Fibroblast of mammary gland (primary cell): Measurements from ENCODE around the gene OR2F1.
"Not testable (repeated sequence)": the region's sequence is repeated elsewhere in the genome, so short reads cannot be mapped to it uniquely, and the experiment has no call there.

ENCODE experiments used
- DNase-seq: peaks from one replicate; pipeline ENCODE4 v3.0.0-alpha.2; 2010; ENCODE audit warnings: low read depth
- H3K4me3 ChIP-seq: 2 replicates; pipeline ENCODE4 v1.5.1; 2011; ENCODE audit warnings: low read depth, mild to moderate bottlenecking, low read length, moderate library complexity; ENCODE audit not compliant: control insufficient read depth
- TF ChIP-seq, protein P1 (sequence below): conservative IDR thresholded peaks from 2 replicates; pipeline ENCODE4 v1.5.1; 2011; ENCODE audit warnings: low read depth, low read length, inconsistent platforms; ENCODE audit not compliant: control insufficient read depth, insufficient read depth

The OR2F1 gene

GRCh38 chr7:144000020-144000419 is 45.4 kb downstream of the OR2F1 start, which contains the start of gene OR6B1:
TSS of gene OR6B1 (plus strand) at chr7:144000320. CDS start at chr7:144003997, 3,677 bp downstream.
- TF ChIP-seq, protein P1, sequence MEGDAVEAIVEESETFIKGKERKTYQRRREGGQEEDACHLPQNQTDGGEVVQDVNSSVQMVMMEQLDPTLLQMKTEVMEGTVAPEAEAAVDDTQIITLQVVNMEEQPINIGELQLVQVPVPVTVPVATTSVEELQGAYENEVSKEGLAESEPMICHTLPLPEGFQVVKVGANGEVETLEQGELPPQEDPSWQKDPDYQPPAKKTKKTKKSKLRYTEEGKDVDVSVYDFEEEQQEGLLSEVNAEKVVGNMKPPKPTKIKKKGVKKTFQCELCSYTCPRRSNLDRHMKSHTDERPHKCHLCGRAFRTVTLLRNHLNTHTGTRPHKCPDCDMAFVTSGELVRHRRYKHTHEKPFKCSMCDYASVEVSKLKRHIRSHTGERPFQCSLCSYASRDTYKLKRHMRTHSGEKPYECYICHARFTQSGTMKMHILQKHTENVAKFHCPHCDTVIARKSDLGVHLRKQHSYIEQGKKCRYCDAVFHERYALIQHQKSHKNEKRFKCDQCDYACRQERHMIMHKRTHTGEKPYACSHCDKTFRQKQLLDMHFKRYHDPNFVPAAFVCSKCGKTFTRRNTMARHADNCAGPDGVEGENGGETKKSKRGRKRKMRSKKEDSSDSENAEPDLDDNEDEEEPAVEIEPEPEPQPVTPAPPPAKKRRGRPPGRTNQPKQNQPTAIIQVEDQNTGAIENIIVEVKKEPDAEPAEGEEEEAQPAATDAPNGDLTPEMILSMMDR: no peak
- no peak within 1 kb of the TSS for H3K4me3 ChIP-seq
- DNase-seq: no peak

- H3K4me3 ChIP-seq: no peak overlapping the region
- TF ChIP-seq, protein P1: no peak
- DNase-seq: no peak
Observed at GRCh38 chr7:144001543-144001942, 46.9 kb downstream of the OR2F1 start.

GRCh38 chr7:144004703-144005102 is 50.1 kb downstream of the OR2F1 start:
- TF ChIP-seq, protein P1: no peak
- H3K4me3 ChIP-seq: no peak overlapping the region
- no peak for DNase-seq

DNA sequence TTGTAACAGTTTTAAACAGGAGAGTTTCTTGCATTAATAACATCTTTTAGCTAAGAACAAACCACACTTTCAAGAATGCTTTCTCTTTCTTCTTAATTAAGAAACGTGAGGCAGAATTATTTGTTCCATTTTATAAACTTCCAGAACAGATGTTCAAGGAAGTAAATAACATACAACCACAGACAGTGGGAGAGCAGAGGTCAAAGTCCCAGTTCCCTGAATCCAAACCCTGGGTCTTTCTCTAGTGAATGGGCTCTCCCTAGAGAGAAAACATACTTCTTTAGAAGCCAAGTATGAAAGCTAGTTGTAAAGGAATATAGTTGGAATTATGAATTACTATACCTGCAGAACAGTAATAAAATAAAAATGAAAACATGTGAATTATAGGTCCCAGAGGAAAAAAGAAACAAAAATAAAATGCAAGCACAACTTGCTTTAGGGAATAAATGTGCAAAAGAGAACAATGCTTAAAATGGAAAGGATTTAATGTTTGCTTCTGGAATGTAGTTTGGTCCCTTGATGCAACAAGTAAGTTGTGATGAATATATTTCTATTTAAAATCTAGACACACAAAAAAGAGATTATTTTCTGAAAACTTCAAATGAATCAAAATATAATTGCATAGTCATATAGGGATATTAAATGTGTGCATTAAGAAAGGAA is 51.5 kb downstream of the OR2F1 start:
- no peak overlapping the region for H3K4me3 ChIP-seq
- no peak for DNase-seq
- TF ChIP-seq, protein P1: no peak

DNA sequence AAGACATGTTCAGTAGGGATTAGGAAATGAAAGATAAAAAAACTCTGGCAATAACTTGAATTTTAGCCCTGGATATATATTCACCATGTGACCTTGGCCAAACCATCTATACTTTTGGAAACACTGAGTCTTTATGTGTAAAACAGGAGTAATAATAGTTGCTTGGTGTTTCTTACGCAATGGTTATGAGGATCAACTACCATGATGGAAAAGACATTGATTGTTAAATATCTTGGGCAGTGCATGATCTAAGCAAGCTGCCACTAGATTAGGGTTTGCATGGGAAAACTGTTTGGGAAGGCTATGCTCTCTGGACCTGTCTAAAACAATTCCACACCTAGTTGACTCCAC is 52.0 kb downstream of the OR2F1 start:
- H3K4me3 ChIP-seq: no peak overlapping the region
- TF ChIP-seq, protein P1: no peak
- no peak for DNase-seq

GRCh38 chr7:144009361-144009760 is 54.7 kb downstream of the OR2F1 start:
- no peak overlapping the region for H3K4me3 ChIP-seq
- TF ChIP-seq, protein P1: no peak
- DNase-seq: no peak

- not testable (repeated sequence) for H3K4me3 ChIP-seq, DNase-seq
Observed at GRCh38 chr7:144010061-144010460, 55.4 kb downstream of the OR2F1 start.

DNA sequence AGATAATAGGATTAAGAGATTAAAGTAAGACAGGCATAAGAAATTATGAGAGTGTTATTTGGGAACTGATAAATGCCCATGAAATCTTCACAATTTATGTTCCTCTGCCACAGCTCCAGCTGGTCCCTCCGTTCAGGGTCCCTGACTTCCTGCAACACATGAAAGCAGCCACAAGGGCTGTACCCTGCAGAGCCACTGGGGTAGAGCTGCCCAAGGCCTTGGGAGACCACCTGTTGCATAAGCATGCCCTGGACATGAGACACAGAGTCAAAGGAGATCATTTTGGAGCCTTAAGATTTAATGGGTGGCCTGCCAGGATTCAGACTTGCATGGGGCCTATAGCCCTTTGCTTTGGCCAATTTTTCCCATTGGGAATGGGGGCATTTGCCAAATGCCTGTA is 56.2 kb downstream of the OR2F1 start:
- DNase-seq, H3K4me3 ChIP-seq: not testable (repeated sequence)
